ENCODE results near the gene DGKB. TPM values are rescaled to one million over a fixed set of nuclear protein-coding genes. Genes with fewer than 3 reads are reported as not detected.

DGKB gene
- total and polyA plus RNA-seq, 12 donors, result 0.07 to 5.8 (median 1.5) TPM; not detected in 3

GRCh38 chr7:14759785-14760184 lies 142.8 kb downstream of the DGKB start:
- WGBS, 4 donors, result 78 to 87% (median 81%) methylated on average over 5 of the region's 5 CpGs
- intact Hi-C loops (cut with DNase I), result no loop called here
- Histone ChIP-seq H3K9me3 (replicated peaks in 1 of 3) (no peaks in the 10 kb centered on the region), H3K36me3 (replicated peaks in 1 of 2) (no peaks in the 10 kb centered on the region), H3K4me1 (replicated peaks in 1 of 2) (no peaks in the 10 kb centered on the region), H3K27ac (no peak overlapping the region), H3K27me3 (no peaks in the 10 kb centered on the region), H3K4me3 (no peak overlapping the region)
- DNase-seq, result no peak
- TF ChIP-seq POLR2A (IDR thresholded peaks at IDR 0.05), result no peak
- TF ChIP-seq, protein P1, sequence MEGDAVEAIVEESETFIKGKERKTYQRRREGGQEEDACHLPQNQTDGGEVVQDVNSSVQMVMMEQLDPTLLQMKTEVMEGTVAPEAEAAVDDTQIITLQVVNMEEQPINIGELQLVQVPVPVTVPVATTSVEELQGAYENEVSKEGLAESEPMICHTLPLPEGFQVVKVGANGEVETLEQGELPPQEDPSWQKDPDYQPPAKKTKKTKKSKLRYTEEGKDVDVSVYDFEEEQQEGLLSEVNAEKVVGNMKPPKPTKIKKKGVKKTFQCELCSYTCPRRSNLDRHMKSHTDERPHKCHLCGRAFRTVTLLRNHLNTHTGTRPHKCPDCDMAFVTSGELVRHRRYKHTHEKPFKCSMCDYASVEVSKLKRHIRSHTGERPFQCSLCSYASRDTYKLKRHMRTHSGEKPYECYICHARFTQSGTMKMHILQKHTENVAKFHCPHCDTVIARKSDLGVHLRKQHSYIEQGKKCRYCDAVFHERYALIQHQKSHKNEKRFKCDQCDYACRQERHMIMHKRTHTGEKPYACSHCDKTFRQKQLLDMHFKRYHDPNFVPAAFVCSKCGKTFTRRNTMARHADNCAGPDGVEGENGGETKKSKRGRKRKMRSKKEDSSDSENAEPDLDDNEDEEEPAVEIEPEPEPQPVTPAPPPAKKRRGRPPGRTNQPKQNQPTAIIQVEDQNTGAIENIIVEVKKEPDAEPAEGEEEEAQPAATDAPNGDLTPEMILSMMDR (IDR thresholded peaks at IDR 0.05), result no peak

DNA sequence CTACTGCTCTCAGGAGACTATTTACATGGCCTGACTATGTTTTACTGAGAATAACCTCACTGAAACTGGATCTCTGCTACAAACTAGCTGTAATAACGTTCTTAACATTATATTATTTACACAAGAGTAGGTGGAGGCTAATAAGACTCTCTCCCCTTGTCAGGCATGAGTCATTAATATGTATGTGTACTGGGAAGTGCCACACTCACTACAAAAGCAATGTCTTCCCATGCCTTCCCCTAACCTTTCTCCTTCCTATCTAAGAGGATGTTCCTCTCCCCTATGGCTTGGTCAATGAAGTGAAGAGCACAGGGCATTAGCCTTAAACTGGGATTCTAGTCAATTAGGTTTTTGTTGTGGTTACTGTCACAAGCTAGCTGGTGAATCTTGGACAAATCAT lies 147.9 kb downstream of the DGKB start:
- Histone ChIP-seq H3K4me1 (replicated peaks in 1 of 2) (no peaks in the 10 kb centered on the region), H3K27me3 (no peaks in the 10 kb centered on the region), H3K27ac (no peak overlapping the region), H3K9me3 (replicated peaks in 1 of 3) (no peaks in the 10 kb centered on the region), H3K36me3 (replicated peaks in 1 of 2) (no peaks in the 10 kb centered on the region), H3K4me3 (no peak overlapping the region)
- WGBS, 4 donors, result 30 to 39% (median 35%) methylated on average over 1 of the region's 1 CpG
- TF ChIP-seq, protein P1 (IDR thresholded peaks at IDR 0.05), result no peak
- TF ChIP-seq POLR2A (IDR thresholded peaks at IDR 0.05), result no peak
- intact Hi-C loops (cut with DNase I), result no loop called here
- DNase-seq, result no peak

- no peaks in the 10 kb centered on the region for H3K36me3 ChIP-seq (replicated peaks in 1 of 2)
- no peaks in the 10 kb centered on the region for H3K4me1 ChIP-seq (replicated peaks in 1 of 2)
- H3K27me3 ChIP-seq, result no peaks in the 10 kb centered on the region
- H3K9me3 ChIP-seq (replicated peaks in 1 of 3), result no peaks in the 10 kb centered on the region
- TF ChIP-seq POLR2A (IDR thresholded peaks at IDR 0.05), result no peak
- TF ChIP-seq, protein P1 (IDR thresholded peaks at IDR 0.05), result no peak
- 72 to 83% (median 76%) methylated on average over 3 of the region's 3 CpGs for WGBS, 4 donors
- intact Hi-C loops (cut with DNase I), result no loop called here
- no peak overlapping the region for H3K27ac ChIP-seq
- no peak for DNase-seq
- no peak overlapping the region for H3K4me3 ChIP-seq
Observed at GRCh38 chr7:14752301-14752700, 150.2 kb downstream of the DGKB start.

GRCh38 chr7:14751461-14751860 lies 151.1 kb downstream of the DGKB start:
- Histone ChIP-seq H3K27me3 (no peaks in the 10 kb centered on the region), H3K9me3 (replicated peaks in 1 of 3) (no peaks in the 10 kb centered on the region), H3K4me1 (replicated peaks in 1 of 2) (no peaks in the 10 kb centered on the region), H3K36me3 (replicated peaks in 1 of 2) (no peaks in the 10 kb centered on the region), H3K27ac (no peak overlapping the region), H3K4me3 (no peak overlapping the region)
- no peak for DNase-seq
- WGBS, 4 donors, result 44 to 86% (median 64%) methylated on average over 1 of the region's 1 CpG
- TF ChIP-seq, protein P1 (IDR thresholded peaks at IDR 0.05), result no peak
- no peak for TF ChIP-seq POLR2A (IDR thresholded peaks at IDR 0.05)
- intact Hi-C loops (cut with DNase I), result no loop called here

Data from adrenal gland (tissue), 12 donors.